GM23338 (cell line): ENCODE measurements around the gene MTHFD2.

Experiments used
- CREB1 ChIP-seq: fragments of 250-450 bp; sonication (Bioruptor Pico); IDR thresholded peaks from 2 replicates; pipeline ENCODE4 v1.5.0; 2020; ENCODE audit warnings: low read depth, mild to moderate bottlenecking, moderate library complexity
- EZH2 ChIP-seq: fragments of 200-600 bp; sonication (generic); IDR thresholded peaks from one replicate; pipeline ENCODE4 v1.8.0; 2017; ENCODE audit warnings: antibody characterized with exemption, mild to moderate bottlenecking, low read depth; ENCODE audit not compliant: unreplicated experiment
- EZH2phosphoT487 ChIP-seq: fragments of 200-600 bp; sonication (generic); IDR thresholded peaks from one replicate; pipeline ENCODE4 v1.8.1; 2018; ENCODE audit warnings: antibody characterized with exemption; ENCODE audit not compliant: unreplicated experiment
- NANOG ChIP-seq: IDR thresholded peaks from 2 replicates; pipeline ENCODE4 v1.6.1; 2016; ENCODE audit warnings: antibody characterized with exemption, borderline replicate concordance
- POLR2AphosphoS5 ChIP-seq: IDR thresholded peaks from 2 replicates; pipeline ENCODE4 v1.6.1; 2016; ENCODE audit warnings: antibody characterized with exemption, low read depth
- REST ChIP-seq: IDR thresholded peaks from one replicate; pipeline ENCODE4 v1.6.1; 2018; ENCODE audit warnings: antibody characterized with exemption; ENCODE audit not compliant: unreplicated experiment
- STAT1 ChIP-seq: IDR thresholded peaks from one replicate; pipeline ENCODE4 v1.6.1; 2016; ENCODE audit warnings: antibody characterized with exemption; ENCODE audit not compliant: unreplicated experiment
- ZNF331 ChIP-seq: fragments of 250-450 bp; sonication (Bioruptor Pico); IDR thresholded peaks from 2 replicates; pipeline ENCODE4 v1.5.0; 2020; ENCODE audit warnings: low read depth, mild to moderate bottlenecking, moderate library complexity
- TF ChIP-seq, protein P1 (sequence below), 2 experiments: fragments of 200-600 bp in 1 of 2; sonication (generic) in 1 of 2; conservative IDR thresholded peaks; 2 replicates each; pipeline versions ENCODE4 v1.5.1 to v1.6.1; 2016 to 2017; ENCODE audit warnings: antibody characterized with exemption in 2 of 2, low read depth in 2 of 2, mild to moderate bottlenecking in 2 of 2, moderate library complexity in 1 of 2

DNA sequence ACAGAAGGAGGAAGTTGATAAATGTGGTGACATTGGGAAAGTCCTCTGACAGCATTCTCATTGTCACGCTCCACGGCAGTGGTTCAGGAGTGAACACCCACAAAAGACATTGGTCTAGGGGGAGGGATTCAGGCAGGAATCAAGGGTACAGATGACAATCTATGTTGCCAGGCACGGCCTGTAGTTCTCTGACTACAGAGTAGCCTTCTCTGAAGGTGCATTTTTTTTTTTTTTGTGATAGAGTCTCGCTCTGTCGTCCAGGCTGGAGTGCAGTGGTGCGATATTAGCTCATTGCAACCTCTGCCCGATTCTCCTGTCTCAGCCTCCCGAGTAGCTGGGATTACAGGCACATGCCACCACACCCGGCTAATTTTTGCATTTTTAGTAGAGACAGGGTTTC is 12.4 kb upstream of the MTHFD2 start:
- TF ChIP-seq, protein P1, sequence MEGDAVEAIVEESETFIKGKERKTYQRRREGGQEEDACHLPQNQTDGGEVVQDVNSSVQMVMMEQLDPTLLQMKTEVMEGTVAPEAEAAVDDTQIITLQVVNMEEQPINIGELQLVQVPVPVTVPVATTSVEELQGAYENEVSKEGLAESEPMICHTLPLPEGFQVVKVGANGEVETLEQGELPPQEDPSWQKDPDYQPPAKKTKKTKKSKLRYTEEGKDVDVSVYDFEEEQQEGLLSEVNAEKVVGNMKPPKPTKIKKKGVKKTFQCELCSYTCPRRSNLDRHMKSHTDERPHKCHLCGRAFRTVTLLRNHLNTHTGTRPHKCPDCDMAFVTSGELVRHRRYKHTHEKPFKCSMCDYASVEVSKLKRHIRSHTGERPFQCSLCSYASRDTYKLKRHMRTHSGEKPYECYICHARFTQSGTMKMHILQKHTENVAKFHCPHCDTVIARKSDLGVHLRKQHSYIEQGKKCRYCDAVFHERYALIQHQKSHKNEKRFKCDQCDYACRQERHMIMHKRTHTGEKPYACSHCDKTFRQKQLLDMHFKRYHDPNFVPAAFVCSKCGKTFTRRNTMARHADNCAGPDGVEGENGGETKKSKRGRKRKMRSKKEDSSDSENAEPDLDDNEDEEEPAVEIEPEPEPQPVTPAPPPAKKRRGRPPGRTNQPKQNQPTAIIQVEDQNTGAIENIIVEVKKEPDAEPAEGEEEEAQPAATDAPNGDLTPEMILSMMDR (conservative IDR thresholded peaks at IDR 0.05; ENCODE audit: low read depth in 2 of 2) = no peak
- TF ChIP-seq REST = no peak
- TF ChIP-seq EZH2 = no peak
- TF ChIP-seq STAT1 = no peak
- no peak for TF ChIP-seq POLR2AphosphoS5
- no peak for TF ChIP-seq EZH2phosphoT487
- TF ChIP-seq NANOG = no peak
- TF ChIP-seq CREB1 (CRISPR knock-in tag) = no peak
- TF ChIP-seq ZNF331 (CRISPR knock-in tag) = no peak
